Measurements from ENCODE around the gene EXPH5.

Gene EXPH5

DNA sequence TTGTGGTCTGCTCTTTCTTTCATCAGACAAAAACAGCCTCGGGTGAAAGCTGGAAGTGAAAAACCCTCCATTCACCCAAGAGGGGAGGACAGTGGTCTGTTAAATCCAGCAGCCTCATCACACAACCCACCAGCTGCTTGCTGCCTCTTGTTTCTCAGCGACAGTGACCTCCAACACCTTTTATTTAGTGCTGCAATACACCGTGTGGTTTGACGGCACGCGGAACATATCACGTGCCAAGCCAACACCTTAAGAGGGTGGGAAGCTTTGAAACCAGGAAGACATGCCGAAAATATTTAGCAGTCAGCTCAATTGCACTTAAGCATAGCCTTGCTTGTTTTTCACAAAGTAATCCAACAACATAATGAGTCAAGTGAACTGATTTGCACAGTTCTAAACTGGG, 55.5 kb downstream of the EXPH5 start:
- Histone ChIP-seq H3K4me3 (no peak overlapping the region), H3K36me3 (replicated peaks) (peaks cover 23% of the 10 kb centered on the region), H3K9me3 (no peaks in the 10 kb centered on the region), H3K27me3 (ENCODE audit: low read depth) (no peaks in the 10 kb centered on the region), H3K4me1 (peaks cover 2% of the 10 kb centered on the region; the same call in 1 of the 2 replicates)
- DNase-seq (ENCODE audit: low spot score in 2 of 2), result no peak
- in situ Hi-C loops (cut with MboI; ENCODE audit: low sequenced_read_pairs), result no loop called here

DNA sequence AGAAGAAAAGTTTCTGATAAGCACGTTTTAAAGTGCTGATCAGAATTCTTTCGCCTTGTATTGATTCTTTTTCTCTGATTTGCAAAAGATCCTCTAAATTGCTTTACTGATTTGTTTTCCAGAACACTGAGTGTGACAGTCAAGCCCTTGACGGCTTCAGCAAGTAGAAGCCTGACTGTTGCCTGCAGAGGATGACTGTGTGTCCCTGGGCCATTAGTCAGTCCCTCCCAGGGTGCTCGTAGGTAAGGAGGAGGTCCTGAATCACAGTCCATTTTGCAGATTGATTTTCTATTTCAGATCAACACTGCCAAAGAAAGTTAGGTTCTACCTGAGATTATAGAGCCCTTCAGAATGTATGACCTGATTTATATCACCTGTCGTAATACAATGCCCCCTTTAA, 56.8 kb downstream of the EXPH5 start:
- no peak overlapping the region for H3K4me3 ChIP-seq
- H3K27me3 ChIP-seq (ENCODE audit: low read depth), result no peaks in the 10 kb centered on the region
- peaks cover 23% of the 10 kb centered on the region for H3K36me3 ChIP-seq (replicated peaks)
- in situ Hi-C loops (cut with MboI; ENCODE audit: low sequenced_read_pairs), result no loop called here
- no peak for DNase-seq (ENCODE audit: low spot score in 2 of 2)
- no peaks in the 10 kb centered on the region for H3K9me3 ChIP-seq
- no peaks in the 10 kb centered on the region for H3K4me1 ChIP-seq

DNA sequence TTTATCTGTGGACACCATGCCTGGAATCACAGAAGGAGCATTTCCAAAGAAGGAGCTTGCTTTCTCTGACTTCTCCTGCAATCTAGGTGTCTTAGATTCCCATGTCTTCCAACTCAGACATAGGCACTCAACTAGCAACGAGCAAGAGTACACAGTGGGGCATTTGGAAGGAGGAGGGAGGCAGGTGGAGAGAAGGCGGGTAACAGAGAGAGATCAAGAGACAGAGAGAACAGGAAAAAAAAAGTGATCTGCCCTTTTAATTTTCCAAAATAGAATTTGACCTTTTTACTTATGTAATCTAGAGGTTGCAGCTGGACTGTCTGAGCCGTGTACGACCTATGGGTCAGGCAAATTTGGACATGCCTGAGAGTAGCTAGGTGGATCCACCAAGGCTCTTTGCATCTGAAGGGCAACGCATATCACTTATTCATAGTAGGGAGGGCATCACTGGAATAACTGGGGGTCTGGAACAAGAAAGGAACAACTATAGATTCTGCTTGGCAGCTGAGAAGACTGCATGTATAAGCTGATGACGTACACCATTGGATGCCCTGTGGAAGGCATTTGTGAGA, 58.1 kb downstream of the EXPH5 start:
- H3K9me3 ChIP-seq, result no peaks in the 10 kb centered on the region
- in situ Hi-C loops (cut with MboI; ENCODE audit: low sequenced_read_pairs), result no loop called here
- no peaks in the 10 kb centered on the region for H3K27me3 ChIP-seq (ENCODE audit: low read depth)
- no peaks in the 10 kb centered on the region for H3K4me1 ChIP-seq
- DNase-seq (ENCODE audit: low spot score in 2 of 2), result no peak
- H3K4me3 ChIP-seq, result no peak overlapping the region
- H3K36me3 ChIP-seq (replicated peaks), result peaks cover 19% of the 10 kb centered on the region

DNA sequence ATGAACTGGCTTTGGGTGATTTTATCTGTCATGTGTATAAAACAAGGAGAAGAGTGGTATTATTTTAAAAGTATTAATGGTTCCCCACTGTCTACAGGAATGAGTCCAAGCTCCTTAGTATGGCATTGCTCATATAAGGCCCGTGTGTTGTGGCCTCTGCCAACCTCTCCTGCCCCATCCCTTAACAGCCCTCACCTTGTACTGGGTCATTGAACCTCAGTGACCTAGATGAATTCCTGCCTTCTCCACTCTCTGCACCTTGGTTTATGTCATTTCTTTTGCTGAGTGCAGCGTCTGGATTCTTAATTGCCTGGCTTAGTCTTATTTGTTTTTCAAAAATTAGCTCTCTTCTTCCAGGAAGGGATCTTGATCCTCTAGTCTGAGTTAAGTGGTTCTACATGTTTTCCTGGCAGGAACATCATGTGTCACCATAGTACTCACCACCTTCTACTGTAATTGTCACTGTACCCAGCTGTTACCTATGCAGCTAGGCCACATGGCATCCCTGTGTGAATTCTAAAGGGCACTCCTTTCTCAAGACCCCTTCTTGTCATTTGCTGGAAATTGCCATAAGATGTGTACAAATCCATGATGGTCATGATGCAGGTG, 59.2 kb downstream of the EXPH5 start:
- DNase-seq (ENCODE audit: low spot score in 2 of 2), result no peak
- H3K4me1 ChIP-seq, result no peaks in the 10 kb centered on the region
- in situ Hi-C loops (cut with MboI; ENCODE audit: low sequenced_read_pairs), result no loop called here
- H3K9me3 ChIP-seq, result no peaks in the 10 kb centered on the region
- peaks cover 16% of the 10 kb centered on the region for H3K36me3 ChIP-seq (replicated peaks)
- H3K4me3 ChIP-seq, result no peak overlapping the region
- no peaks in the 10 kb centered on the region for H3K27me3 ChIP-seq (ENCODE audit: low read depth)

DNA sequence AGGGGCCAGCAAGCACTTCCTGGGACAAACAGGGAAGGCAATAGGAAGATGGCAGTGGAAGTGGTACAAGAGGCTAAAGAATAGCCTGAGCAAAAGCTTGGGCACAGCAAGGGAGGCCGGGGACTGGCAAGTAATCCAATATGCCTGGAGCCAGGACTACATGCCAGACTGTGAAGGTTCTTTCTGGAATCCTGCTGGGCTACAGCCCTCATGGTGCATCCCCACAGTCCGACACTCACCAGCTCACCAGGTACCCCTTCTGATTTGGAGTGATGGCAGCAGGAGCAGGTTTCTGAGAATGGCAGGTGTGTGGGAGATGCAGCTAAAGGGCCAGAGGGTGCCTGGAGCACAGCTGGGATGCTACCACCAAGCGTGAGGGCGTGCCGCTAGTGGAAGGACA, 63.1 kb downstream of the EXPH5 start:
- DNase-seq (ENCODE audit: low spot score in 2 of 2), result no peak
- in situ Hi-C loops (cut with MboI; ENCODE audit: low sequenced_read_pairs), result no loop called here
- no peaks in the 10 kb centered on the region for H3K9me3 ChIP-seq
- no peak overlapping the region for H3K4me3 ChIP-seq
- no peaks in the 10 kb centered on the region for H3K4me1 ChIP-seq
- H3K36me3 ChIP-seq (replicated peaks), result peaks cover 20% of the 10 kb centered on the region
- no peaks in the 10 kb centered on the region for H3K27me3 ChIP-seq (ENCODE audit: low read depth)

DNA sequence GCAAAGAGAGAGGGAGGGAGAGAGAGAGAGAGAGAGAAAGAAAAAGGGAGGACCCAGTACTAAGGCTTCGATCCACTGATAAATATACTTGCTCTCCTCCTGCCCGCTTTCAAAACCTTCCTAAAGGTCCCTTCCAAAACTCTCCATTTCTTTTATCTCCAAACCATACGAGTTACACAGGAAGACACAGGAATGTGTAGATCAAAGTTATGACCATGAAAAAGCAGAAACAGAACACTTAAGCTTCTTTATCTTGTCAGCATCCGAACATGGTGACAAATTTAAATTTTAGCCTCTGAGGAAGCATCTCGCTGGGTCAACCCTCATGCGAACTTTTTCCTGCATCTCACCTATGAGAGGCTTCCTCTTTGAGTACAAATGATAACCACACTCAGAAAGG, 66.2 kb downstream of the EXPH5 start:
- Histone ChIP-seq H3K4me3 (no peak overlapping the region), H3K27me3 (ENCODE audit: low read depth) (no peaks in the 10 kb centered on the region), H3K9me3 (no peaks in the 10 kb centered on the region), H3K36me3 (replicated peaks) (peaks cover 10% of the 10 kb centered on the region), H3K4me1 (no peaks in the 10 kb centered on the region)
- DNase-seq (ENCODE audit: low spot score in 2 of 2), result no peak
- in situ Hi-C loops (cut with MboI; ENCODE audit: low sequenced_read_pairs), result no loop called here

DNA sequence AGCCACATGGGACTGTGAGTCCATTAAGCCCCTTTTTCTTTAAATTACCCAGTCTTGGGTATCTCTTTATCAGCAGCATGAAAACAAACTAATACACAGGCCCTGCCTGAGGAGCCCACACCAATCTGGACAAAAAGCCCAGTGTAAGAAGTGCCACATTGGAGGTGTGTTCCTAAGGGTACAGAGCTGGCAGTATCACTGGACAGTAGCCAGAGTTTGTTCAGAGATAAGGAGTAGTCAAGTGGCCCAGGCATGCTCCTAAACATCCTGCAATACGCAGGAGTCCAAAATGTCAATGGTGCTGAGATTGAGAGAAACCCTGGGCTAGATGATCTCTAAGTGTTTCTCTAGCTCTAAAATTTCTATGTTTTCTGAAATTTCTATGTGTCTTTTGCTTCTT, 68.4 kb downstream of the EXPH5 start:
- Histone ChIP-seq H3K27me3 (ENCODE audit: low read depth) (no peaks in the 10 kb centered on the region), H3K9me3 (no peaks in the 10 kb centered on the region), H3K4me3 (no peak overlapping the region), H3K4me1 (no peaks in the 10 kb centered on the region), H3K36me3 (replicated peaks) (peaks cover 10% of the 10 kb centered on the region)
- DNase-seq (ENCODE audit: low spot score in 2 of 2), result no peak
- in situ Hi-C loops (cut with MboI; ENCODE audit: low sequenced_read_pairs), result no loop called here

DNA sequence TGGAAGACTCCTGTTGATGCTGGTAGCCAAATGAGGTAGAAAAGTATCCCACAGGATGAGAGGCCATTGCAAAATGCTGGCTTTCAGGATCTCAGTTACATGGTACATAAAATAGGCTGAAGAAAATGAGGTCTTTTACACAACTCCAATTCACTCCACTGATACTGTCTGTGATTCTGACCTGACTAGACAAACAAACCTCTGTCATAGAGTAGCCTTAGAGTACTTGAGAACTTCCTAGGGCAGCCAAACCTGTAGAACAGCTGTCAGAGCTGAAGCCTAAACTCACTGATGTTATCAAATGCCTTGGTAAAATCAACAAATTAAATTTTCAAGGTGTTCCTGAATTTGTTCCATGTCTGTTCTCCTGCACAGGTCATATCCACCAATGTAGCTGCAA, 69.1 kb downstream of the EXPH5 start:
- no peak for DNase-seq (ENCODE audit: low spot score in 2 of 2)

DNA sequence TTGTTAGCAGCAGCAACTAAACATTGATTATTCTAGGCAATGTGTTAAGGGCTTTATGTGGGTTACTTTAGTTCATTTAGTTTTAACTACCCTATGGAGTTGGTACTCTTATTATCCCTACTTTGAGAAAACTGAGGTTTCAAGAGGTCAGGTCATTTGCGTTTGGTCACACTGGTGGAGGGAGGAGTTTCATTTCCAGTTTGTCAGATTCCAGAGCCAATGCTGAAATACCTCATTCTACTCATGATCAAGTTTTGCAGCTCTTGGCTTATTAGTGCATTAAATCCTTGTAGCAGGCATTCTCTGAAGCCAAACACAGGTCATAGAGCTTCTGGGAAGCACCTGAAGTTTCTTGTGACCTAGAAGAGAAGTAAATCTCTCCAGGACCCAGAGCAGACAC, 71.2 kb downstream of the EXPH5 start:
- in situ Hi-C loops (cut with MboI; ENCODE audit: low sequenced_read_pairs), result no loop called here

More for the DNA sequence above, 69.1 kb downstream of the EXPH5 start:
- Histone ChIP-seq H3K4me1 (no peaks in the 10 kb centered on the region), H3K9me3 (no peaks in the 10 kb centered on the region), H3K27me3 (ENCODE audit: low read depth) (no peaks in the 10 kb centered on the region), H3K4me3 (no peak overlapping the region), H3K36me3 (replicated peaks) (peaks cover 10% of the 10 kb centered on the region)
- in situ Hi-C loops (cut with MboI; ENCODE audit: low sequenced_read_pairs), result no loop called here

DNA sequence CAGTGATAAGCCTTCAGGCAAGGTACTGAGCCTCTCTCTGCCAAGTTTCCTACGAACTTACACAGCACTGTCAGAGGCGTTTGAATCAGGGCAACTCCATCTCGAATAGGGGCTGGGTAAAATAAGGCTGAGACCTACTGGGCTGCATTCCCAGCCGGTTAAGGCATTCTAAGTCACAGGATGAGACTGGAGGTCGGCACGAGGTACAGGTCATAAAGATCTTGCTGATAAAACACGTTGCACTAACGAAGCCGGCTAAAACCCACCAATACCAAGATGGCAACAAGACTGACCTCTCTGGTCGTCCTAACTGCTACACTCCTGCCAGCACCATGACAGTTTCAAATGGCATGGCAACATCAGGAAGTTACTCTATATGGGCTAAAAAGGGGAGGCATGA, 75.0 kb downstream of the EXPH5 start:
- no peak for DNase-seq (ENCODE audit: low spot score in 2 of 2)
- no peaks in the 10 kb centered on the region for H3K4me1 ChIP-seq
- H3K4me3 ChIP-seq, result no peak overlapping the region
- in situ Hi-C loops (cut with MboI; ENCODE audit: low sequenced_read_pairs), result no loop called here
- H3K9me3 ChIP-seq, result no peaks in the 10 kb centered on the region
- peaks cover 29% of the 10 kb centered on the region for H3K36me3 ChIP-seq (replicated peaks)
- H3K27me3 ChIP-seq (ENCODE audit: low read depth), result no peaks in the 10 kb centered on the region

More for the DNA sequence above, 71.2 kb downstream of the EXPH5 start:
- Histone ChIP-seq H3K27me3 (ENCODE audit: low read depth) (no peaks in the 10 kb centered on the region), H3K36me3 (replicated peaks) (peaks cover 10% of the 10 kb centered on the region), H3K9me3 (no peaks in the 10 kb centered on the region), H3K4me1 (no peaks in the 10 kb centered on the region), H3K4me3 (no peak overlapping the region)
- DNase-seq (ENCODE audit: low spot score in 2 of 2), result no peak

DNA sequence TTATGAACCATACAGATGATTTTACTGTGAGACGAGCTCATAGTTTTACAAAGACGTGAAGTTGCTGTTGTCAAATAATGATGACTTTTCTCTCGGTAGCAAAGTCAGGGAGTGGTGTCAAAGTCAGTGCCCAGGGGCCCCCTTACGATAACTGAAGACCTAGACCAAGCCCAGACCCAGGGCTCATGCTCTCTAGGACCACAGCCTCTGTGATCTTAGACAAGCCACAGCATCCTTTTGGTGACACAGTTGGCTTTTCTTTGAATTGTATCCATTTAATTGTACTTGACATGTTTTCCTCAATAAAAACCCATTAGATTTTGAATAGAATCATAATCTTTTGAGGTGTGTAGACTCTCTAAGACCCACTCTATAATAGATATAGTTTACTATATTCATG, 77.4 kb downstream of the EXPH5 start:
- Histone ChIP-seq H3K36me3 (replicated peaks) (peaks cover 41% of the 10 kb centered on the region), H3K9me3 (no peaks in the 10 kb centered on the region), H3K4me1 (no peaks in the 10 kb centered on the region), H3K4me3 (no peak overlapping the region), H3K27me3 (ENCODE audit: low read depth) (no peaks in the 10 kb centered on the region)
- in situ Hi-C loops (cut with MboI; ENCODE audit: low sequenced_read_pairs), result no loop called here
- DNase-seq (ENCODE audit: low spot score in 2 of 2), result no peak

DNA sequence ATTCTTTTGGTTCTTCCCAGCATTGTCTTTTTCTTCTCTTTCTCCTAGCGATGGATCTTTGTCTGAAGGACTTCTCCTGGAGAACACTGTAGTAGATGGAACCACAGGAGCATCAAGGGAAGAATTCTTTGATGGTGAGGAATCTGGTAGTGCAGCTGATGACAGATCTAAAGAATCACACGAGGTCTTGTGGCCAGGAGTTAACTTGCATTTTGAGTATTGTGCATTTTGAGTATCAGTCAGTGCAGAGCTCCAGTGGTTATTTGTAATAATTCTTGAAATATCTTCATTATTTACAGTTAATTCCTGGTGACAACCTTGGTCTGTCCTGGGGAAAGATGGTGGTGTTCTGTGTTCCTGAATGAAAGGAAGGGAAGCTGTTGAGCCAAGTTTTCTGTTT, 80.9 kb downstream of the EXPH5 start:
- peaks cover 54% of the 10 kb centered on the region for H3K36me3 ChIP-seq (replicated peaks)
- H3K4me1 ChIP-seq, result no peaks in the 10 kb centered on the region
- H3K27me3 ChIP-seq (ENCODE audit: low read depth), result no peaks in the 10 kb centered on the region
- no peak for DNase-seq (ENCODE audit: low spot score in 2 of 2)
- no peaks in the 10 kb centered on the region for H3K9me3 ChIP-seq
- no peak overlapping the region for H3K4me3 ChIP-seq
- in situ Hi-C loops (cut with MboI; ENCODE audit: low sequenced_read_pairs), result no loop called here

DNA sequence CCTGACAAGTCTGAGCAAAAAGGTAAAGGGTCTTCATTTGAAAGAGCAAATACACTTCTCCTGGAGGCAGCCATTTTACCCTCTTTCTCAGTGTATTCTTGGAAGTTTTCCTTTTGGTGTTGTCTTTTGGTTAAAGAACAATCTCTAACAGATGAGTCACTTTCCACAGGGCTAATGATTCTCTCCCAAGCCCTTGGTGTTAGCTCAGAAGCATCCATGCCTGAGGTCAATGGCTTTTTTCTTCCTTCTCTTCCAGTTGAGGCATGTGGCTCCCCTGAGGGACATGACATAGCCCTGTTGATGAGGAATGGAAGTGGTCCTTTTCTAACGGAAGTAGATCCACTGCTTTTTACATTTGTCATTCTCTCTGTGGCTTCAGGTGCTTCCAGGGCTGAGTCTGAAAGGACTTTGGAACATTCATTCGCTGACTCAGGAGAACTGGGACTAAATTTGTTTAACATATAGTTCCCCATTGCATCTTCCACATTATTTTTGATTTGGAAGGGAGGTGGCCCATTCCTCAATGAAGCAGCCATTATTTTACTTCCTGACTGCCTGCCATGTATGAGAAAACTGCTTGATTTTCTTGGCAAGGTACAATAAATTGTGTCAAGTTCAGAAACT, 81.6 kb downstream of the EXPH5 start:
- in situ Hi-C loops (cut with MboI; ENCODE audit: low sequenced_read_pairs), result no loop called here
- Histone ChIP-seq H3K9me3 (no peaks in the 10 kb centered on the region), H3K4me3 (no peak overlapping the region), H3K4me1 (no peaks in the 10 kb centered on the region), H3K36me3 (replicated peaks) (peaks cover 47% of the 10 kb centered on the region), H3K27me3 (ENCODE audit: low read depth) (no peaks in the 10 kb centered on the region)
- DNase-seq (ENCODE audit: low spot score in 2 of 2), result no peak

DNA sequence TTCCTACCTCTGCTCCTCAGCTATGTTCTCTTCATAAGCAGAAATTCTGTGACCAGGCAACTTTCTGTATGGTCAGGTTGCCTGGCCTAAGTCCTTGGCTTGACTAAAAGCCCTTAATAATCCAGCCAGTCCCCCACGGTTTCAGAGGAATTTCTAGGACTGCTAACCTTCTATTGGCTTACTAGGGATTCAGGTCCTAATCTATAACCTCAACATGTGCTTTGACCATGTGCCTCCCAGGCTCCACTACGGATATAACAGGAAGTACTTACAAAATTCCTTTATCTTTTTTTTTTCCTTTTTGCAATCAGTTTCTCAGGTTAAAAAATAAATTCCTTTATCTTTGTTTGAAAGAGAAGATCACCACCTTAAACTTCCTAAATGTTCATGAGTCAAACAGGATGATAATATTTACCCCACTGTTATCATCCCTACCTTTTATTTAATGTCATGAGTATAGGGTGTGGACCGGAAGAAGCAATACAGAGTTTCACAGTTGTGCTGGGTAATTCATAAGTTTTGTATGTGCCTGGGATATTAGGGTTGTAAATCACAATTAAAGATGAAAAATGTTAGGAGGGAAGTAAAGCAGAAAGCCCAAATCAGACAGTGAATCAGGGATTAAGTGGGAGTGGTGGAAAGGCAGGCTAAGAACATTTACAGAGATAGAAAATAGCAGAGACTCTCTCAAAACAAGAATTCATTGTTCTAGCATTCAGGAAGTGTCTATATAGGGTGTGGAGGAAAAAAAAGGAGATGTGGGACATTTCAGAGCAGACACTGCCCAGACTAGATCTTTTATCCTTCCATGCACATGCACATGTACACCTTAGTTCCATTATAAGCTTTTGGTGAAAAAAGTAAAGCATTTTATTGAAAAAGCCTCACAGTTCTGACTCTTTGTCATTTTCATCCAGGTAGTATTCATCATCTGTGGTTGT, 84.6 kb downstream of the EXPH5 start:
- in situ Hi-C loops (cut with MboI; ENCODE audit: low sequenced_read_pairs), result no loop called here
- Histone ChIP-seq H3K4me3 (no peak overlapping the region), H3K4me1 (no peaks in the 10 kb centered on the region), H3K36me3 (replicated peaks) (peaks cover 32% of the 10 kb centered on the region), H3K9me3 (no peaks in the 10 kb centered on the region), H3K27me3 (ENCODE audit: low read depth) (no peaks in the 10 kb centered on the region)
- no peak for DNase-seq (ENCODE audit: low spot score in 2 of 2)
